Hepatocyte (in vitro differentiated cells): ENCODE results near the gene MOSMO.

Experiments
- CTCF ChIP-seq: fragments of 200-600 bp; sonication (generic); IDR thresholded peaks from 2 replicates; pipeline ENCODE4 v1.5.1; 2016; ENCODE audit warnings: antibody characterized with exemption, mild to moderate bottlenecking; ENCODE audit not compliant: poor library complexity
- EZH2phosphoT487 ChIP-seq: fragments of 200-600 bp; sonication (generic); IDR thresholded peaks from one replicate; pipeline ENCODE4 v1.6.1; 2018; ENCODE audit warnings: antibody characterized with exemption, mild to moderate bottlenecking, low read depth, moderate library complexity; ENCODE audit not compliant: unreplicated experiment, severe bottlenecking

- no peak for TF ChIP-seq CTCF
- no peak for TF ChIP-seq EZH2phosphoT487
Measured at GRCh38 chr16:22078656-22079055, 70.7 kb downstream of the MOSMO start.
